GM19438 (cell line): Measurements from ENCODE around the gene PRDX1.
A peak's percentile ranks its signal among the peaks of the same experiment; 100 is the strongest.
"Not testable (repeated sequence)": the region's sequence is repeated elsewhere in the genome, so short reads cannot be mapped to it uniquely, and the experiment has no call there.

Experiments
- ATAC-seq: cut with Tn5 transposase; IDR thresholded peaks from one replicate; pipeline ENCODE4 v1.9.1; 2021; ENCODE audit warnings: low read depth; ENCODE audit not compliant: unreplicated experiment

Gene PRDX1

DNA sequence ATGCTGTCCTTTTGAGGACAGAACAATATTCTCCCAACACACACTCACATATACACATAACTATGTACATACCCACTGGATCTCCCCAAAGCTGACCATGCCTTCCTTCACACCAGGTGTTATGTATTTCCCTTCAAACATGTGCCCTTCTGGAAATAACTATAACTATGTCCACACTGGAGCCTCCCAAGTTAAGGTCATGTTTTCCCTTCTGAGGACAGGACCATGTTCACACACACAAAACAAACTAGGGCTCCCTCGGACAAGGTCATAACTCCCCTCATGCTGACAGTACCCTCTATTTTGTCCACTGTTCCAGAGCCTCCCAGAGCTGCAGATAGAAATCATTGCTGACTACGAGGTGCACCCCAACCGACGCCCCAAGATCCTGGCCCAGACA is 13.8 kb downstream of the PRDX1 start:
- no peak for ATAC-seq

DNA sequence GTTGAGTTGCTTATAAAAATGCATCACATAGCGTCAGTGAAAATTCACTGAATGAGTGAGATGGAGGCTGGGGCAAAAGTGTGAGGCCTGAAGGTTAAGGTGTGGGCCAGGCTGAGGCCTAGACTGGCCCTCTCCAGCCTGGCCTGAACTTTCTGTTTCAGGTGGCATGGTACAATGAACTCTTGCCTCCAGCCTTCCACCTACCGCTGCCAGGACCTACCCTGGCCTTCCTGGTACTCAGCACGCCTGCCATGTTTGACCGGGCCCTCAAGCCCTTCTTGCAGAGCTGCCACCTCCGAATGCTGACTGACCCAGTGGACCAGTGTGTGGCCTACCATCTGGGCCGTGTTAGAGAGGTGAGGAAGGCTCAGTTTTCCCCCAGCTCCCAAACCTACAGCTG is 14.5 kb downstream of the PRDX1 start:
- no peak for ATAC-seq

DNA sequence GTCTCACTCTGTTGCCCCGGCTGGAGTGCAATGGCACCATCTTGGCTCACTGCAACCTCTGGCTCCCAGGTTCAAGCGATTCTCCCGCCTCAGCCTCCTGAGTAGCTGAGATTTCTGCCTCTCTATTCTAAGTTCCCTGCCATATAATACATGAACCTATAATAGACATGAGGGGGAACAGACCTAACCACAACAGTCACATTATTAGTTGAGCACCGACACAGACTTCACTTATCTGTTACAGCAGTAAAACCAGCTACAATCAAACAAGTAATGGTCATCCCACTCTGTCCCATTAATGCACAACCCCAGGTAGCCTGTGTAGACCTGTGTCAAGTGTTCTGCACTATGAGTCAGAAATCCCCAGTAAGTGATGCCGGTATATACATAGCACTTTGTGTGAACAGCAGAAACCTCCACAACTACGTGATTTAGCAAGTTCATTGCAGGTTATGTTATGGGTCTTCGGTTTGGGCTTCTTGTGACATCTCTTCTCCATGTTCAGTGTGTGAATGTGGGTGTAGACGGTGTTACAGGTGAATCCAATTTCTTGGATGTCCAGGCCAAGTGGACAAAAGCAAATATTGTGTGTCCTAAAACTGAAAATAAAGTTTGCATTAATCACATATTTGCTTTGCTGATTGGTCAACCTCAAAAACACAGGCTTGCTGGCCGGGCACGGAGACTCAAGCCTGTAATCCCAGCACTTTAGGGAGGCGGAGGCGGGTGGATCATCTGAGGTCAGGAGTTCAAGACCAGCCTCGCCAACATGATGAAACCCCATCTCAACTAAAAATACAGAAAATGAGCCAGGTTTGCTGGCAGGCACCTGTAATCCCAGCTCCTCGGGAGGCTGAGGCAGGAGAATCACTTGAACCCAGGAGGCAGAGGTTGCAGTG is 18.0 kb downstream of the PRDX1 start:
- no peak for ATAC-seq

DNA sequence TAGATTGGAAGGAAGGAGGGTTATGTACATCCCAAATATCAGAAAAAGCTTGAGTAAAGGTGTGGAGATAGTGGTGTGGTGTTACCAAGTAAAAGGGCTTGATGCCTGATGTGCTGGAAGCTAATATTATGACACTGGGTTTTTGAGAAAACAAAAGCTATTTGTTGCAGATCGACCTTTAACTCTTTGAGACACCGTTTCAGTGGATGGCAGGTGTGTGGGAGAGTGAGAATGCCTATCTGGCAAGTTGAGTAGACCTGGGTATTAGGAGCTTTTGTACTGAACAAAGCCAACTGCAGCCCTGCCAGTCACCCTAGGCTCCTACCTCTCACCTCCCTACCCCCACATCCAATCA is 20.2 kb downstream of the PRDX1 start:
- no peak for ATAC-seq

DNA sequence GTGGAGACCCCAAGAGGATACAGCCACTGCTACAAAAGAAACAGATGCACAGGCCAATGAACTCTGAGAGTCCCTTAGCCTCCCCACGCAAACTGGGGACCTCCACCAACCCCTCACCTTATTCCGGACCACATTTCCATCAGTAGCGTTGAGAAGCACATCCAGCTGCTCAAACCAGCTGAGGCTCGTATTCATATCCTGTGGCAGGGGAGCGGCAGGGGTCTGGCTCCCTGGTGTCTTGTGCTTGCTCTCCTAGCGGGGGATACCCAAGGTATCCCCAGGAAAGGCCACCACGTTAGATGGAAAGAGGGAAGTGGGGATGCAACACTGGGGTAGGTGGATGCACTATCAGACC is 22.3 kb downstream of the PRDX1 start:
- no peak for ATAC-seq

DNA sequence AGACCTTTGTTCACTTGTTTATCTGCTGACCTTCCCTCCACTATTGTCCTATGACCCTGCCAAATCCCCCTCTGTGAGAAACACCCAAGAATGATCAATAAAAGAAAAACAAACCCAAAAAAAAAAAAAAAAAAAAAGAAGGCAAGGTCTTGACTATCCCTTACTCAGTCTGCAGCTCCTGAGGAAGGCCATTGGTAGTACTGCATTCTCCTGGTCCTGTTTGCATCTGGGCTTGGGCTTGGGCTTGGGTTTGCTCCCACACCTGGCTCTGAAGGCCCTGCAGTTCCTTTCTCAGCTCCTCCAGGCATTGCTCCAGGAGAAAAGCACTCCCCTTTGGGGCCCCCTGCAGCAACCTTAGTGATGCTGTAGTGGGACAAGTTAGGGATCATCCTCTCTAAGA is 23.4 kb downstream of the PRDX1 start:
- ATAC-seq, result no peak

DNA sequence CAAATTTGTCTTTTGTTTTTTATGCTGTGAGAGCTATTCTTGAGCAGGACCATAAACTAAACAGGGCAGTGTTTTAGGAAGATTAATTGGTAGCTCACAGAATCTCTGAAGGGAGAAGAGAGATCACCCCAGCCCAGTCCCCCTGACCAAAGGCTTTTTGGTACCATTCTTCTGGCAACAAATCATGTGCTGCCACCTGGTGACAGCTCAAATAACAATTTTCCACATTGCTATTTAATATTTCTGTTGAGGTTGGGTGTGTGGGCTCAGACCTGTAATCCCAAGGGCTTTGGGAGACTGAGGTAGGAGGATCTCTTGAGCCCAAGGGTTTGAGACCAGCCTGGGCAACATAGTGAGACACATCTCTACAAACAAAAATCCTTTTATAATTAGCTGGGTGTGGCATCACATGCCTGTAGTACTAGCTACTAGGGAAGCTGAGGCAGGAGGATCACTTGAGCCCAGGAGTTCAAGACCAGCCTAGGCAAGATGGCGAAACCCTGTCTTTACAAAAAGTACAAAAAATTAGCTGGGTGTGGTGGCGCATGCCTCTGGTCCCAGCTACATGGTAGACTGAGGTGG is 28.5 kb downstream of the PRDX1 start:
- no peak for ATAC-seq

DNA sequence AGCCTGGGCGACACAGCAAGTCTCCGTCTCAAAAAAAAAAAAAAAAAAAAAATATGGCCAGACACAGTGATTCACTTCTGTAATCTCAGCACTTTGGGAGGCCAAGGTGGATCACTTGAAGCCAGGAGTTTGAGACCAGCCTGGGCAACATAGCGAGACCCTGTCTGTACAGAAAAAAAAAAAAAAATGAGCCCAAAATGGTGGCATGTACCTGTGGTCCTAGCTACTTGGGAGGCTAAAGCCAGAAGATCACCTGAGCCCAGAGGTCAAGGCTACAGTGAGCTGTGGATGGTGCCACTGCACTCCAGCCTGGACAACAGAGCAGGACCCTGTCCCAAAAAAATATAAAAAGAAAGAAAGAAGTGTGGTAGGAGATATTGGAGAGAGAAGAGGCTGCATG is 29.0 kb downstream of the PRDX1 start:
- ATAC-seq, result no peak

DNA sequence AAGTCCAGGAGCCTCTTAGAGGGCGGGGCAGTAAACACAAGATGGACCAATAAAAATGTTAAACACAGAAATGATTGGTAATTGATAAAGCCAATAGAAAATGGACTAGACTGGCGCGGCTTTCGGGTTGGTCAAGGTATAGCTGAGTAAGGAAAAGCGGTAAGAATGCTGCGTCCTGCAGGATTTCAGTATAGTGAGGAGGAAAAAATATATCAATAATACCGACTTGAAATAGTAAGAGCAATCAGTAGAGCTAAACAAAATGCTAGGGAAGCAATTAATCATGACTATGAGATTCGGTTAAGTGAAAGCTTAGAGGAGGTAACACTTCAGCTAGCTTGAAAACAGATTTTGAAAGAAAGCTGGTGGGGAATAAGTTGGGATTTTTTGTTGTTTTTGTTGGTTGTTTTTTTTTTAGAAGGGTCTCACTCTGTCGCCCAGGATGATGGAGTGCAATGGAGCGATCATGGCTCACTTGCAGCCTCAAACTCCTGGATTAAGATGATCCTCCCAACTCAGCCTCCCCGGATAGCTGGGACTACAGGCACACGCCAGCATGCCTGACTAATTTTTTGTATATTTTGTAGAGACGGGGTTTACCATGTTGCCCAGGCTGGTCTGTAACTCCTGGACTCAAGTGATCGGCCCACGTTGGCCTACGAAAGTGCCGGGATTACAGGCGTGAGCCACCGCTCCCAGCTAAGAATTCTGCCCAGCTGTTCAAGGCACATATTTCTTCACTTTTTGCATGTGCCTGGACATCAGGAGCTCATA is 30.0 kb downstream of the PRDX1 start:
- ATAC-seq, result no peak

DNA sequence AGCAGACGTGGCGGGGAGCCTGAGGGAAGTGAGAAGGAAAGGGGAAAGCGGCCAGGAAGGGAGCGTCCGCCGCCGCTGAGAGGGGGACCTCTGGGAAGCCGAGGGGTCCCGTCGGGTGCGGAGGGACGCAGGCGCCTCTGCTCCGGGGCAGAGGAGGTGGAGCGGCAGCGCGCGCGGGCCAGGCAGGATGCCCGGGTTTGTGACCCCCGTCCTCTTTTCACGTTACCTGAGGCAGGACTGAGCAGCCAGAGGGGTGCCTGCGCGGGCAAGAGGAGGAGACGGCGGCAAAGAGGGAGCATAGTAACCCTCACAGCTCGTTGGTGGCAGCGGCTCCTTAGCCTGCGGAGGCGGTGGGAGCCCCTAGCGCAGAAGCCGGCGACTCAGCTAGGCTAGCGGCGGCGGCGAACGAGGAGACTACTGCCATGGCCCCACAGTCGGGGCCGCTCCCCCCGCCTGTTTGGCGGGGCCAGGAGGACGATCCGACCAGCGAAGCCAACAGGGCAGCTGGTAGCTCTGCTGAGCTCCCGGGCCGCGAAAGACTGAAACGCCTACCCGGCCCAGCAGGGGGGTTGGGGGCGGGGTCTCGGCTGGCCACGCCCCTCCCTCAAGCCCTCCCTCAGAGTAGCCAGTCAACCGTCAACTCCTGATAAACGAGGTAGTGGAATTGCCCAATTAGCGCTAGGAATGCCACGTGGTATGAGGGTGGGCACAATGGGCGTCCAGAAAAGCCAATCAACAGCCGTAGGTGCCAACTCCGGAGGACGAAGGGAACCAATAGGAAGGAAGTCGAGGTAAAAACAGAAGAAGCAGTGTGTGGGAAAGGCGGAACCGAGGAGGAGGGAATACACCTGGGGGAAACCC is 30.8 kb downstream of the PRDX1 start, which contains the start of gene TESK2:
TESK2 (minus strand) TSS at position 538 of the 861 bp plus-strand sequence. CDS start 33,378 bp downstream, outside the sequence.
- peak; percentile 80 for ATAC-seq

DNA sequence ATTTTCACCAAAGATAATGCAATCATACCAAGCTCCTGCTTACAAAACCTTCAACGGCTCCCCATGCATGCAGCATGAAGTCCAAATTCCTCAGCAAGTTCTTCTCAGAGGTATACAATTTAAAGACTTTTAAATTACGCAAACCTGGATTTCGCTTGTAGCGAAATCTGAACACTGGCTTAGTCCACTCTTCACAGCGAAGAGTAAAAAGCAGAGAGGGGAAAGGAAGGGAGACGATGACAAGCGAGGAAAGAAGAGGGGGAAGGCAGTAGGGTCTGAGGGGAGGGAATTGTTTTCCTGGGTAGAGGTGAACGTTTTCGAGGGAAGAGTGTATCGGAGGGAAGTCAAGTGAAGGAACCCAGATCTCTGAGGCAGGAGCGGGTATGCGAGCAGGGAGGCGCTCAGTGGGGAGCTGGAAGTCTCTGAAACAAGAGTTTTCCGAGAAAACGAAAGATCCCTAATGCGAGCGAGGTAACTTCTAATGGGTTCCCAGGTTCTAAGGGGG is 31.5 kb downstream of the PRDX1 start:
- no peak for ATAC-seq

DNA sequence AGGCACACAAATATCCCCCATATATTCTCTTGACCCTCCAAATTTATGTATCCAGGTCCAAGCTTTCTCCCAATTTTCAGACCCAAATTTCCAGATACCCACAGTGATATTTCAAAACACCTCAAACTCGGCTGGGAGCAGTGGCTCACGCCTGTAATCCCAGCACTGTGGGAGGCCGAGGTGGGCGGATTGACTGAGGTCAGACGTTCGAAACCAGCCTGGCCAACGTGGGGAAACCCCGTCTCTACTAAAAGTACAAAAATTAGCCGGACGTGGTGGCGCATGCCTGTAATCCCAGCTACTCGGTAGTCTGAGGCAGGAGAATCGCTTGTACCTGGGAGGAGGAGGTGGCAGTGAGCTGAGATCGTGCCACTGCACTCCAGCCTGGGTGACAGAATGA is 32.3 kb downstream of the PRDX1 start:
- not testable (repeated sequence) for ATAC-seq

DNA sequence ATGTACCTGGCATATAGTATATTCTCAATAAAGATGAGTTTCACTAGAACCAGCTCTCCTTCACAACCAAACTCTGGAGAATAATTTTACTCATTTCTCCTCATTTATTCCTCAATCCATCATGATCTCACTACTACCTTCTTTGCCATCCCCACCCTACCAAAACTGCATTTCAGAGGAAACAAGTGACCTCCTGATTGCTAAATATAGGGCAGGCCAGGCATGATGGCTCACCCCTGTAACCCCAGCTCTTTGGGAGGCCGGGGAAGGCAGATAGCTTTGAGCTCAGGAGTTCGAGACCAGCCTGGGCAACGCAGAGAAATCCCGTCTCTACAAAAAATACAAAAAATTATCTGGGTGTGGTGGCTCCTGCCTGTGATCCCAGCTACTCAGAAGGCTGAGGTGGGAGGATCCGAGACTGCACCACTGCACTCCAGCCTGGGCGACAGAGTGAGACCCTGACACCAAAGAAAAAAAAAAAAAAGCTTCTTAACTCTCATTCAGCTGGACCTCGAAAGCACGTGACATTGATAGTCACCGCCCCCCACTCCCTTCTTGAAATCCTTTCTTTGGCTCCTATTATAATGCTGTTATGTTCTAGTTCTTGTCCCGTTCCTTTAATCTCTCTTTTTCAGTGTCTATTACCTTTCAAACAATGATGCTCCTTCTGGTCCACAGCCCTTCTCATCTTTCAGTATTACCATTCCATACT is 32.9 kb downstream of the PRDX1 start:
- ATAC-seq, result no peak

DNA sequence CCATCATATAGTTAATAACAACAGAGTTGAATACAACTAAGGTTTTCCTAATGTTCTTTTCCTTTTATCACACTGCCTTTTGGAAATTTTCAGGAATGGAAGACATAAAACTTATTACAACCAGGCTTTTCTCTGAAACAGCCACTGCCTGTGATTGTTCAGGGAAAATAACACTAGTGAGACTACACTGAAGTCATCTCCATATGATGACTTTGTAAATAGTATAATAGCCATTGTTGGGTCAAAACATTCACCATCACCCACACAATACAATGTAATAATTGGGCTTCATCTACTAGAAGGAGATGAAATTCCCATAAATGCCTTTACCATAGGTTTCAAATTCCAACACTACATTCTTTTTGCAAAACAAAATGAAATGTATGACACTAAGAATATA is 35.7 kb downstream of the PRDX1 start:
- no peak for ATAC-seq

DNA sequence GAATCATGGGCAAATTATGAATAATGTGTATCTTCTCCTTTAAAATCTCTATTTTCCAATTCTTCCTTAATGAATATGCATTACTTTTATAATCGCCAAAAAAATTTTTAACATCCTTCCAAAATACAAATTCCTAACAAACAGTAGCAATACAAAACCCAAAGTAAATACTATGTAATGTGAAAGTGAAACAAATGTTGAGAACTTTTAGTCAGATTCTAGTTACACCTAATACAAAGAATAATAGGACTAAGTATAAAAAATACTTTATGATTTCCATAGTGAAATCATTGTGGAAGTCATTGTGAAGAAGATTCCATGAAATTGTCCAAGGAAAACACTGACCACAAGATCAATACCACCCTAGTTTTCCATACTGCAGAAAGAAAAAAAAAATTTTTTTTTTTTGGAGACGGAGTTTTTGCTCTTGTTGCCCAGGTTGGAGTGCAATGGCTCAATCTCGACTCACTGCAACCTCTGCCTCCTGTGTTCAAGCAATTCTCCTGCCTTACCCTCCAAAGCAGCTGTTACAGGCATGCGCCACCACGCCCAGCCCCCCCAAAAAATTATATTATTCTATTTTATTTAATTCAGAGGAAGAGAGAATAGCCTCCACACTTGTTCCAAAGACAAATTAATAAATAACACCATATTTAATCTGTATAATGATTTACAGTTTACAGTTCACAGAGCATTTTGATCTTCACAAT is 42.5 kb downstream of the PRDX1 start:
- no peak for ATAC-seq

DNA sequence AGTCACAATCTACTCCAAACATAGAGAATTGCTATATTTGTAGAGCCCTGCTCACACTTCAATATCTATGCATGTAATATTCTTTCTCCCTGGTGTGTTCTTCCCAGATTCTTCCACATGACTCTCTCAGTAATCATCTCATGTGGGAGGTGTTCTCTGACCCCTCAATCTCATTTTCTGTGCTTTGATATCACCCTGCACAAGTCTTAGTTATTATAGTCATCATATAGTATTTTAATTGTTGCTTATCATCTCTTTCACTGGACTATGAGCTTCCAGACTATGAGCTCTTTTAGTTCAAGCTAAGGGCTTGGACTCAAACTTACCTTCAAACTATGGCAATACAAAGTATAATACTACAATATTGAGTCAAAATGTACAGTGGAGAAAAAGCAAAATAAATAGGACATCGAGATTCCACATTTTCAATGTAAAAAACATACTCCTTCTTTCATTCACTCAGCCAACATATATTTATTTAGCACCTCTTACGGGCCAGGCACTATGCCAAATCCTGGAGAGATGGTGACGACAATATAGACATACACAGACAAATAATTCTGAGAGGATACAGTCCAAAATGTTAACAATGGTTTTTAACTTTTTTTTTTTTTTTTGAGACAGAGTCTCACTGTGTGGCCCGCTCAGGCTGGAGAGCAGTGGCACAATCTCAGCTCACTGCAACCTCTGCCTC is 43.4 kb downstream of the PRDX1 start:
- no peak for ATAC-seq

DNA sequence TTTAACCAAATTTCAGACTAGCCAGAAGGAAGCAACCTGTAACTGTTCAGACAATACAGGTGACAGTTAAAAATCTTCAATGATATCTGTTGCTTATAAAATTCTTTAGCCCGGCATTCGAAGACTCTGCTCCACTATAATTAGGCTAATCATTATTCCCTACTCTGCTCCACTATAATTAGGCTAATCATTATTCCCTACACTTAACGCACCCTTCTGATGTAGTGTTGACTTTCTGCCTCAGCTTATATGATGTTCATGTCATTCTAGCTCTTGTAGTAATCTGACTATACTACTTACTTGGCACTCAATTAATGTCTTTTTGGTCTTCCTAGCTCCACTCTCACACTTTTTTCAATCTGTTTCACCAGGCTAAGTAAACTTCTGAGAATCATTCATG is 44.0 kb downstream of the PRDX1 start:
- no peak for ATAC-seq

DNA sequence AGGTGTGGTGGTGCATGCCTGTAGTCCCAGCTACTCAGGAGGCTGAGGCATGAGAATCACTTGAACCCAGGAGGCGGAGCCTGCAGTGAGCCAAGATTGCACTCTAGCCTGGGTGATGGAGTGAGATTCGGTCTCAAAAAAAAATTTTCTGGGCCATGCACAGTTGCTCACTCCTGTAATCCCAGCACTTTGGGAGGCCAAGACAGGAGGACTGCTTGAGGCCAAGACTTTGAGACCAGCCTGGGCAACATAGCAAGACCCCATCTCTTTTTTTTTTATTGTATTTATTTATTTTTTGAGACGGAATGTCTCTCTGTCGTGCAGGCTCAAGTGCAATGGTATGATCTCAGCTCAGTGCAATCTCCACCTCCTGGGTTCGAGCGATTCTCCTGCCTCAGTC is 47.5 kb downstream of the PRDX1 start:
- not testable (repeated sequence) for ATAC-seq

DNA sequence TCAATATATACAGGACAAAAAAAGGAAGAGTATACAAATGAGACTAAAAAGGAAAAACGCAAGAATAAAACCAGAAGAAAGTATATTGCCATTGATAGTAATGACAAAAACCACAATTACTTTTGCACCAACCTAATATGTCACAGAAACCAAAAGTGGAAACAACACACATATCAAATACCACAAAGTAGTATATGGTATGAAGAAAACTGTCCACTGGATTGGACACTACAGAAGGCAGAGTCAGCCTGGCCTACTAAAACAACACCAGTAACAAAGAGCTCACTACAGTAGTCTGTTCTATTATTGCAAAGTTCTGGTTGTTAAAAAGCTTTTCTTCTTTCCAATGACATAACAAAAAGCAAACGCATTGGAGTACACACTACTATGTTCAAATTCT is 48.4 kb downstream of the PRDX1 start:
- ATAC-seq, result no peak
